ENCODE measurements around the gene AMN1.

- TF ChIP-seq REST (IDR thresholded peaks at IDR 0.05; ENCODE audit: insufficient read depth in 1 of 2, low read depth in 2 of 2, low read length in 2 of 2) = no peak
- no peak for TF ChIP-seq POLR2AphosphoS5 (IDR thresholded peaks at IDR 0.05; ENCODE audit: low read depth, low read length)
- no peak for TF ChIP-seq TAF1 (IDR thresholded peaks at IDR 0.05; ENCODE audit: borderline replicate concordance, insufficient read depth, low read length)
- TF ChIP-seq SIN3A (IDR thresholded peaks at IDR 0.05; ENCODE audit: borderline replicate concordance, insufficient read depth, low read length) = no peak
- TF ChIP-seq FOXP2 (optimal IDR thresholded peaks at IDR 0.05; ENCODE audit: borderline replicate concordance, extremely low read depth, extremely low read length, insufficient read depth) = no peak
Measured at GRCh38 chr12:31685801-31686200, 43.0 kb downstream of the AMN1 start.

Measured in PFSK-1 (cell line).